Lower leg skin (tissue), 4 donors: ENCODE data around the gene DAP3. TPM values are rescaled to one million over a fixed set of nuclear protein-coding genes. Genes with fewer than 3 reads are reported as not detected.
"Not testable (repeated sequence)": the region's sequence is repeated elsewhere in the genome, so short reads cannot be mapped to it uniquely, and the experiment has no call there.

Experiments used
- DNase-seq, 2 donors: peaks; one replicate each; pipeline ENCODE4 v3.0.0-alpha.2; 2019; ENCODE audit warnings: low spot score in 2 of 2
- H3K4me3 ChIP-seq: fragments of 200-600 bp; sonication (generic); 2 replicates; pipeline ENCODE4 v1.5.1; 2017; ENCODE audit warnings: mild to moderate bottlenecking, low read depth; ENCODE audit not compliant: poor library complexity, severe bottlenecking
- POLR2A ChIP-seq, 2 donors: fragments of 450-650 bp; IDR thresholded peaks; one replicate each; pipeline ENCODE4 v1.6.1; 2016 to 2017; ENCODE audit warnings: antibody characterized with exemption in 2 of 2, mild to moderate bottlenecking in 1 of 2, moderate library complexity in 1 of 2
- WGBS, 2 donors: methylation state at CpG; one replicate each; pipeline ENCODE4 v1.1.5; 2018; 5-methylcytosine and 5-hydroxymethylcytosine counted together
- intact Hi-C: fragments of 100-400 bp; cut with DNase I; formaldehyde crosslinking; loops from one replicate; pipeline ENCODE4 v1.15.0; 2023; ENCODE audit warnings: low total_unique reads
- total RNA-seq, 4 donors: library from RNA; depleted of rRNA; stranded (reverse); fragments of >200 nt; gene quantifications; one replicate each; pipeline ENCODE4 v1.1.0, GENCODE V29; 2016
- TF ChIP-seq, protein P1 (sequence below), 3 donors: fragments of 450-650 bp; IDR thresholded peaks; one replicate each; pipeline ENCODE4 v1.5.1; 2016; ENCODE audit warnings: antibody characterized with exemption in 3 of 3, mild to moderate bottlenecking in 3 of 3, moderate library complexity in 2 of 3

Gene DAP3
- total RNA-seq, 4 donors from 2014 or later, result 88.7 to 163 (median 120) TPM

DNA sequence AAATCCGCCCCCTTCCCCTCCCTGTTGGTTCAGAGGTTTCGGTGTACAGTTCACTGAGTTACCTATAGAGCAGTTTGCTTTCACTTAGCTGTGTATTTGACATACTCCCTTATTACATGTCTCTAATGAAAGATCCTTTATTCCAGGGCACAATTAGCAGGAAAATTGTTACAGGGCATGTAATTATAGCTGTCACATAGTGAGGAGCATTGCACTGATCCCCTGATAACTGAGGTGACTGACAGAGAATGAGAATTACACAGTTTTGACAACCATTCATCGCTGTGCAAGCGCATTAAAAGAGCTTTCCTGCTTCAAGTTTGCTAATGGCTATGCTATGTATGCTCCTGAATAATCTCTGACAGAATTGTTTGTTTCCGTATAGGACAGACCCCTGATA lies 26.9 kb downstream of the DAP3 start:
- DNase-seq, result no peak
- TF ChIP-seq POLR2A (IDR thresholded peaks at IDR 0.05), result no peak
- TF ChIP-seq, protein P1, sequence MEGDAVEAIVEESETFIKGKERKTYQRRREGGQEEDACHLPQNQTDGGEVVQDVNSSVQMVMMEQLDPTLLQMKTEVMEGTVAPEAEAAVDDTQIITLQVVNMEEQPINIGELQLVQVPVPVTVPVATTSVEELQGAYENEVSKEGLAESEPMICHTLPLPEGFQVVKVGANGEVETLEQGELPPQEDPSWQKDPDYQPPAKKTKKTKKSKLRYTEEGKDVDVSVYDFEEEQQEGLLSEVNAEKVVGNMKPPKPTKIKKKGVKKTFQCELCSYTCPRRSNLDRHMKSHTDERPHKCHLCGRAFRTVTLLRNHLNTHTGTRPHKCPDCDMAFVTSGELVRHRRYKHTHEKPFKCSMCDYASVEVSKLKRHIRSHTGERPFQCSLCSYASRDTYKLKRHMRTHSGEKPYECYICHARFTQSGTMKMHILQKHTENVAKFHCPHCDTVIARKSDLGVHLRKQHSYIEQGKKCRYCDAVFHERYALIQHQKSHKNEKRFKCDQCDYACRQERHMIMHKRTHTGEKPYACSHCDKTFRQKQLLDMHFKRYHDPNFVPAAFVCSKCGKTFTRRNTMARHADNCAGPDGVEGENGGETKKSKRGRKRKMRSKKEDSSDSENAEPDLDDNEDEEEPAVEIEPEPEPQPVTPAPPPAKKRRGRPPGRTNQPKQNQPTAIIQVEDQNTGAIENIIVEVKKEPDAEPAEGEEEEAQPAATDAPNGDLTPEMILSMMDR (IDR thresholded peaks at IDR 0.05), result no peak
- no peak overlapping the region for H3K4me3 ChIP-seq
- intact Hi-C loops, result no loop called here
- WGBS, 2 donors, result 97% methylated on average over 5 of the region's 5 CpGs

DNA sequence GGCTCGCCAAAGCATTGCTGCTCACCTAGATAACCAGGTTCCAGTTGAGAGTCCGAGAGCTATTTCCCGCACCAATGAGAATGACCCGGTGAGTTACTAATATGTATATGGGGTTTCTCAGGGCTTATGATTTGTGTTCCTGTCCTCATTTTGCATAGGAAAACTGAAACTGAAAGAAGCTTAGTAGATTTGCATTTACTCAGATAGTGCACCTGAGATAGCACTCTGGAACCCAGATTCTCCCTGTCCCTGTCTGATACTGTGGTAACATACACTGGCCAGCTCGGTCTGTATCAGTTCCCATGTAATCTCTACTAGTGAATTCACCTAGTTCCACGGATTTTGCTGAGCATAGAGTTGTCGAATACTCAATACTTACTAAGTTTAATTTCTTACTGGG lies 28.1 kb downstream of the DAP3 start:
- DNase-seq, result no peak
- intact Hi-C loops, result no loop called here
- no peak overlapping the region for H3K4me3 ChIP-seq
- WGBS, 2 donors, result 95 to 96% methylated on average over 7 of the region's 7 CpGs
- no peak for TF ChIP-seq POLR2A (IDR thresholded peaks at IDR 0.05)
- TF ChIP-seq, protein P1 (IDR thresholded peaks at IDR 0.05), result no peak

DNA sequence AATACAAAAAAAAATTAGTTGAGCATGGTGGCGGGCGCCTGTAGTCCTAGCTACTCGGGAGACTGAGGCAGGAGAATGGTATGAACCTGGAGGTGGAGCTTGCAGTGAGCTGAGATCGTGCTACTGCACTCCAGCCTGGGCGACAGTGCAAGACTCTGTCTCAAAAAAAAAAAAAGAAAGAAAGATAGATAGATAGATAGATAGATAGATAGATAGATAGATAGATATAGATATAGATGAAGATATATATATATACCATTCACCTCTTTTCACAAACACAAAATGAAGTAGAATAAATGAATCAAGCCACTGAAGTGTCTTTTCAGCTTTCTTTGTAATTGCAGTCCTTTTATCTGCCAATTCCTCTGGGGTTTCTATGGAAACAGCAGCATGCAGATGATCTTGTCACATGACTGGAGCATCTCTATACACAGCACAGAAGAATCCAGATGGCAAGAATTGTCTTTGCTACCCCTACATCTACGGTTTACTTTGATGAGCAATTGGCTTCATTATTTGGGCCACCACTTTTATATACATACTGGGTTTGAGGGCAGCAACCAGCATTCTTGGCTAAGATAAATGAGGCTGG lies 29.7 kb downstream of the DAP3 start:
- DNase-seq, H3K4me3 ChIP-seq, intact Hi-C loops: not testable (repeated sequence)
- 83 to 90% methylated on average over 6 of the region's 6 CpGs for WGBS, 2 donors

DNA sequence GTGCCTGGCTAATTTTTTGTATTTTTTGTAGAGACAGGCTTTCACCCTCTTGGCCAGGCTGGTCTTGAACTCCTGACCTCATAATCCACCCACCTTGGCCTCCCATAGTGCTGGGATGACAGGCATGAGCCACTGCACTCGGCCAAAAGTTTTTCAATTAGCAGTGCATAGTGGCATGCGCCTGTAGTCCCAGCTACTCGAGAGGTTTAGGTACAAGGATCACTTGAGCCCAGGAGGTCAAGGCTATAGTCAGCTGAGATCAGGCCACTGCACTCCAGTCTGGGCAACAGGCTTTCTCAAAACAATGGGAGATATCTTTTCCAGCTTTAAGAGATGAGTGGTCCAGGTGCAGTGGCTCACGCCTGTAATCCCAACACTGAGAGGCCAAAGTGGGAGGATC lies 30.8 kb downstream of the DAP3 start:
- DNase-seq, result peak in 1 of 2 donors; percentile 50
- intact Hi-C loops, result no loop called here
- TF ChIP-seq POLR2A (IDR thresholded peaks at IDR 0.05), result no peak
- TF ChIP-seq, protein P1 (IDR thresholded peaks at IDR 0.05), result no peak
- WGBS, 2 donors, result 97 to 99% methylated on average over 4 of the region's 4 CpGs
- no peak overlapping the region for H3K4me3 ChIP-seq

DNA sequence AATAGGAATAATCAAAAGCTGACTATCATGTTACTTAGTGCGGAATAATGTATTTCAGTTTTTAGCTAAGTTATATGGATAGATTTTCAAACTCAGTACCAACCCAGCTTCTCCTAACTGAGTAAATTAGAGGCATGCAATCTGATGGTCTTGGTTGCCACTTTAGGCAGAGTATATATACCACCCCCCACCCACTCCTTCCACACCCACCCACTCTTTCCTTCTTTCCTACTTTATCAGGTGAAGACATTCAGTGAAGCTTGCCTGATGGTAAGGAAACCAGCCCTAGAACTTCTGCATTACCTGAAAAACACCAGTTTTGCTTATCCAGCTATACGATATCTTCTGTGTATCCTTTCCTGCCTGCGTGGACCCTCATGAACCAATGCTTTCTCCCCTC lies 36.3 kb downstream of the DAP3 start:
- intact Hi-C loops, result no loop called here
- WGBS, 2 donors, result 96 to 98% methylated on average over 3 of the region's 3 CpGs
- peak in 1 of 2 donors; percentile 32 for DNase-seq
- TF ChIP-seq, protein P1 (IDR thresholded peaks at IDR 0.05), result no peak
- TF ChIP-seq POLR2A (IDR thresholded peaks at IDR 0.05), result no peak
- H3K4me3 ChIP-seq, result no peak overlapping the region

DNA sequence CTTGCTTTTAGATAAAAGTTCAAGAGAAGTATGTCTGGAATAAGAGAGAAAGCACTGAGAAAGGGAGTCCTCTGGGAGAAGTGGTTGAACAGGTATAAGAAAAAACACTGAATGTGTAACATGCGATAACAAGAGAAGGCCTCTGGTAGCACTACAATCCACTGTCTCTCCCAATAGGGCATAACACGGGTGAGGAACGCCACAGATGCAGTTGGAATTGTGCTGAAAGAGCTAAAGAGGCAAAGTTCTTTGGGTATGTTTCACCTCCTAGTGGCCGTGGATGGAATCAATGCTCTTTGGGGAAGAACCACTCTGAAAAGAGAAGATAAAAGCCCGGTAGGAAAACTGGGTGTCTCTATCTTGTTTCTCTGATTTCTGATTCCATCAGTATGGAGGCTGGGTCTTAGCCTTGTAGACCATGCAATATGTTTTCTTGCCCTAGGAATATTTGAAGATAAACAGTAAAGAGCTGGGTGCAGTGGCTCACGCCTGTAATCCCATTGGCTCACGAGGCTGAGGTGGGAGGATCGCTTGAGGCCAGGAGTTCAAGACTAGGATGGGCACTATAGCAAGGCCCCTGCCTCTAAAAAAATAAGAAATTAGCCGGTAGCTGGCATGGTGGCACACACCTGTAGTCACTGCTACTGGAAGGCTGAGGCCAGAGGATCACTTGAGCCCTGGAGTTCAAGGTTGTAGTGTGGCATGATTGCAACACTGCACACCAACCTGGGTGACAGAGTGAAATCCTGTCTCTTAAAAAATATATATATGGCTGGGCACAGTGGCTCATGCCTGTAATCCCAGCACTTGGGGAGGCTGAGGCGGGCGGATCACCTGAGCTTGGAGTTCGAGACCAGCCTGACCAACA lies 40.4 kb downstream of the DAP3 start:
- no peak overlapping the region for H3K4me3 ChIP-seq
- WGBS, 2 donors, result 60% methylated on average over 12 of the region's 12 CpGs
- TF ChIP-seq, protein P1 (IDR thresholded peaks at IDR 0.05), result no peak
- no peak for TF ChIP-seq POLR2A (IDR thresholded peaks at IDR 0.05)
- peak; percentile 31 to 70 for DNase-seq
- intact Hi-C loops, result no loop called here
